GM19455 (cell line): ENCODE data around the gene PTPN22.

Source experiments
- ATAC-seq: cut with Tn5 transposase; IDR thresholded peaks from one replicate; pipeline ENCODE4 v1.9.1; 2021; ENCODE audit not compliant: unreplicated experiment

Gene PTPN22

GRCh38 chr1:113804421-113805255 lies 66.9 kb downstream of the PTPN22 start:
- ATAC-seq: no peak

GRCh38 chr1:113802367-113803007 lies 69.0 kb downstream of the PTPN22 start:
- no peak for ATAC-seq

GRCh38 chr1:113800487-113800886 lies 71.0 kb downstream of the PTPN22 start:
- ATAC-seq: no peak

- ATAC-seq: no peak
Measured at GRCh38 chr1:113797472-113797871, 74.0 kb downstream of the PTPN22 start.

- ATAC-seq: no peak
Measured at GRCh38 chr1:113793878-113794834, 77.4 kb downstream of the PTPN22 start.

- no peak for ATAC-seq
Measured at GRCh38 chr1:113792986-113793385, 78.5 kb downstream of the PTPN22 start.

GRCh38 chr1:113792471-113792870 lies 79.0 kb downstream of the PTPN22 start:
- ATAC-seq: no peak

GRCh38 chr1:113788802-113789201 lies 82.7 kb downstream of the PTPN22 start:
- no peak for ATAC-seq

- no peak for ATAC-seq
Measured at GRCh38 chr1:113787663-113788062, 83.8 kb downstream of the PTPN22 start.

GRCh38 chr1:113786069-113786468 lies 85.4 kb downstream of the PTPN22 start:
- no peak for ATAC-seq

- ATAC-seq: peak; percentile 57
Measured at GRCh38 chr1:113784104-113784779, 87.3 kb downstream of the PTPN22 start.

- ATAC-seq: peak; percentile 71
Measured at GRCh38 chr1:113783254-113784103, 88.0 kb downstream of the PTPN22 start.

GRCh38 chr1:113782406-113782805 lies 89.1 kb downstream of the PTPN22 start:
- ATAC-seq: no peak

- no peak for ATAC-seq
Measured at GRCh38 chr1:113780374-113781146, 91.0 kb downstream of the PTPN22 start.

- no peak for ATAC-seq
Measured at GRCh38 chr1:113779542-113779941, 92.0 kb downstream of the PTPN22 start.

GRCh38 chr1:113777561-113777960 lies 94.0 kb downstream of the PTPN22 start:
- no peak for ATAC-seq

GRCh38 chr1:113770031-113770430 lies 101.5 kb downstream of the PTPN22 start:
- no peak for ATAC-seq

- ATAC-seq: no peak
Measured at GRCh38 chr1:113769601-113769970, 101.9 kb downstream of the PTPN22 start.
